PFSK-1 (cell line): ENCODE measurements around the gene GRIP1.

Experiments used
- FOXP2 ChIP-seq: optimal IDR thresholded peaks from 2 replicates; pipeline ENCODE3; 2011; ENCODE audit warnings: borderline replicate concordance, control low read depth, inconsistent platforms; ENCODE audit not compliant: insufficient read depth; ENCODE audit errors: extremely low read length, extremely low read depth
- POLR2AphosphoS5 ChIP-seq: IDR thresholded peaks from 2 replicates; pipeline ENCODE4 v1.6.1; 2012; ENCODE audit warnings: low read depth, mild to moderate bottlenecking, control low read depth, low read length, moderate library complexity
- SIN3A ChIP-seq: IDR thresholded peaks from 2 replicates; pipeline ENCODE4 v1.6.1; 2012; ENCODE audit warnings: mild to moderate bottlenecking, low read length, moderate library complexity, borderline replicate concordance; ENCODE audit not compliant: insufficient read depth
- TAF1 ChIP-seq: IDR thresholded peaks from 2 replicates; pipeline ENCODE4 v1.6.1; 2012; ENCODE audit warnings: low read length, control low read depth, borderline replicate concordance; ENCODE audit not compliant: insufficient read depth
- TF ChIP-seq, protein P1 (sequence below), 2 experiments: IDR thresholded peaks; 2 replicates each; pipeline versions ENCODE4 v1.6.1 to v1.8.0; 2011 to 2012; ENCODE audit warnings: low read depth in 2 of 2, low read length in 2 of 2, control low read depth in 1 of 2, inconsistent platforms in 1 of 2, mild to moderate bottlenecking in 1 of 2, moderate library complexity in 1 of 2; ENCODE audit not compliant: insufficient read depth in 1 of 2

GRIP1 gene

DNA sequence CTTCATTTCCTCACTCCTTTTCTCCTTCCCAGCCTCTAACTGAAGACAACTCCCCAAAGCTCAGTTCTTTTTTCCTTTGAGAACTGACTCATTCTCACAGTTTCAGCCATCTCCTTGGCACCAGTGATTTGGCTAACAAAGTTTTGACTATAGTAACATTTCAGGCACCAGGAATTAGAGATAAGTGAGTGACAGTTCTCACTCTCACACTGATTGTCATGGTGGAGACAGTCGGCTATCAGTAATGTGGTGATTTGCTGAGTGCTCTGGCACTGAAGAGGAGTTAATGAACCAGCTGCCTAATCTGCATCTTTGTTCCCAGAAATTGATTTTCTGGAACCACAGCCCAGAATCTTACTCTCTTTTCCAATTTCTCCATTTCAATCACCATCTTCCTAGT is 347.1 kb downstream of the GRIP1 start:
- TF ChIP-seq SIN3A (no peak), FOXP2 (no peak), POLR2AphosphoS5 (no peak), TAF1 (no peak)
- TF ChIP-seq, protein P1, sequence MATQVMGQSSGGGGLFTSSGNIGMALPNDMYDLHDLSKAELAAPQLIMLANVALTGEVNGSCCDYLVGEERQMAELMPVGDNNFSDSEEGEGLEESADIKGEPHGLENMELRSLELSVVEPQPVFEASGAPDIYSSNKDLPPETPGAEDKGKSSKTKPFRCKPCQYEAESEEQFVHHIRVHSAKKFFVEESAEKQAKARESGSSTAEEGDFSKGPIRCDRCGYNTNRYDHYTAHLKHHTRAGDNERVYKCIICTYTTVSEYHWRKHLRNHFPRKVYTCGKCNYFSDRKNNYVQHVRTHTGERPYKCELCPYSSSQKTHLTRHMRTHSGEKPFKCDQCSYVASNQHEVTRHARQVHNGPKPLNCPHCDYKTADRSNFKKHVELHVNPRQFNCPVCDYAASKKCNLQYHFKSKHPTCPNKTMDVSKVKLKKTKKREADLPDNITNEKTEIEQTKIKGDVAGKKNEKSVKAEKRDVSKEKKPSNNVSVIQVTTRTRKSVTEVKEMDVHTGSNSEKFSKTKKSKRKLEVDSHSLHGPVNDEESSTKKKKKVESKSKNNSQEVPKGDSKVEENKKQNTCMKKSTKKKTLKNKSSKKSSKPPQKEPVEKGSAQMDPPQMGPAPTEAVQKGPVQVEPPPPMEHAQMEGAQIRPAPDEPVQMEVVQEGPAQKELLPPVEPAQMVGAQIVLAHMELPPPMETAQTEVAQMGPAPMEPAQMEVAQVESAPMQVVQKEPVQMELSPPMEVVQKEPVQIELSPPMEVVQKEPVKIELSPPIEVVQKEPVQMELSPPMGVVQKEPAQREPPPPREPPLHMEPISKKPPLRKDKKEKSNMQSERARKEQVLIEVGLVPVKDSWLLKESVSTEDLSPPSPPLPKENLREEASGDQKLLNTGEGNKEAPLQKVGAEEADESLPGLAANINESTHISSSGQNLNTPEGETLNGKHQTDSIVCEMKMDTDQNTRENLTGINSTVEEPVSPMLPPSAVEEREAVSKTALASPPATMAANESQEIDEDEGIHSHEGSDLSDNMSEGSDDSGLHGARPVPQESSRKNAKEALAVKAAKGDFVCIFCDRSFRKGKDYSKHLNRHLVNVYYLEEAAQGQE (IDR thresholded peaks at IDR 0.05; ENCODE audit: insufficient read depth in 1 of 2, low read depth in 2 of 2, low read length in 2 of 2): no peak

DNA sequence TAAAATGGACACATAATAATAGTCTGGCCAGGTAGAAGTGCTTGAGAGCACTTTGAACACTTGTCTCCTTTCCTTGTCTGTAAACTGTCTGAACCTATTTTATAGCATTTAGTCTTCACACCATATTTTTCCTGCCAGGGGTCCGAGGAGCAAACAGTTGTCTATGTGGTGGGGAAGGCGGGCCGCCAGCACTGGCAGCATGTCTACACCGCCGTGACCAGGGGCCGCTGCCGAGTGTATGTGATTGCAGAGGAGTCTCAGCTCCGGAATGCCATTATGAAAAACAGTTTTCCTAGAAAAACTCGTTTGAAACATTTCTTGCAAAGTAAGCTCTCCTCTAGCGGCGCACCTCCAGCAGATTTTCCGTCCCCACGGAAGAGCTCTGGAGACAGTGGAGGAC is 347.9 kb downstream of the GRIP1 start:
- TF ChIP-seq, protein P1 (IDR thresholded peaks at IDR 0.05; ENCODE audit: insufficient read depth in 1 of 2, low read depth in 2 of 2, low read length in 2 of 2): no peak
- no peak for TF ChIP-seq POLR2AphosphoS5
- TF ChIP-seq SIN3A: no peak
- TF ChIP-seq TAF1: no peak
- TF ChIP-seq FOXP2: no peak

DNA sequence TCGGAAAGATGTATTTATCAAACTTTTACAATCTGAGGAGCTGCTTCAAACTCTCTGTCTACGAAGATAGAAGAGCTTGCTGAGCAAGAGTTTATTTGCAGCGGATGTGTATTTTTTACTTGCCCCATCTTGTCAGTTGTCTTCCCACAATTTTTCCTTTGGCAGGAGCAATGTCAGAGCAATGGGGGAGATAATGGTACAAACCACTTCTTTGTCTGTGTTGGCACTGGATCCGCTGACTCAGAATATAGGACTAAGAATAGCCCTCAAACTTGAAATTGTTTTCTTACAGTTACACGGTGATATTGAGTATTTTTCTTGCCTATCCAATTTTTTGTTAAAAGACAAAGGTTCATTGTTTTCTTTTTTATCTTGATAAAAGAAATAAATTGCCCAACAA is 348.9 kb downstream of the GRIP1 start:
- TF ChIP-seq TAF1 (no peak), SIN3A (no peak), FOXP2 (no peak), POLR2AphosphoS5 (no peak)
- TF ChIP-seq, protein P1 (IDR thresholded peaks at IDR 0.05; ENCODE audit: insufficient read depth in 1 of 2, low read depth in 2 of 2, low read length in 2 of 2): no peak

DNA sequence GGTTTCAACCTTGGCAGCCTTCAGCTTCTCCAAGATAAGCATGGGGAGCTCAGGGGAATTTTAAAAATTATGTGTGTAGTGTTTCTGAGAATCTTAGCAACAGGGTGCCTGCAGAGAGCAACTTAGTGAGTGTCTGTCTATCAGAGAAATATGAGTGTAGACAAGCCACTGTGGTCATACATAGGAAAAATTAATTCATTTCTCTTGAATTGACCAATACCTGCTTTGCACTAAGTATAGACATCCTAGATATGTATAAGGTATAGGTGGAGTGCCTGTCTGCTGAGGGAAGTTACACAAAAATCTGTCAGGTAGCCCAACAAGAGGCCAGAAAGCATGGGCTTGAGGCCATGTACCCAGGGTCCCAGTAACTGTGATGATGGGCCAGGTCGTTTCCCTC is 355.9 kb downstream of the GRIP1 start:
- TF ChIP-seq POLR2AphosphoS5: no peak
- TF ChIP-seq TAF1: no peak
- TF ChIP-seq, protein P1 (IDR thresholded peaks at IDR 0.05; ENCODE audit: insufficient read depth in 1 of 2, low read depth in 2 of 2, low read length in 2 of 2): no peak
- TF ChIP-seq FOXP2: no peak

DNA sequence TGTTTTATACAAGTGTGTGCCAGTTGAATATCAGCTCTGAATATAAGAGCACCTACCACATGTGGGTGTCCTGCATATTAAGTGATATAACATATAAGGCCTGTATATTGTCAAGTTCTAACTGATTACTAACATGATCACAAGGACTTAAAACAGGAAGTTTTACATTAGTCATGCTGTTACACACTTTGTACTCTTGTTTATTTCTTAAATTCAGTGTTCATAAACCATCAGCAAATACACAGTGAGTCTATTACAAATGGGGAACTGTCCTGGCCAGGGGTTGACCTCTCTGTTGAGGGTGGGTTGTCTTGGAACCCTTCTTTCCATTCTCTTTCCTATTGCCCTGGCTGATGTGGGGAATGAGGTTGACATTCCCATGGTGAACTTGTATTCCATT is 357.4 kb downstream of the GRIP1 start:
- TF ChIP-seq POLR2AphosphoS5 (no peak), FOXP2 (no peak), SIN3A (no peak), TAF1 (no peak)
- TF ChIP-seq, protein P1 (IDR thresholded peaks at IDR 0.05; ENCODE audit: insufficient read depth in 1 of 2, low read depth in 2 of 2, low read length in 2 of 2): no peak
